Renal cortex interstitium (tissue), 11 donors: ENCODE data around the gene VPS35. TPM values are rescaled to one million over a fixed set of nuclear protein-coding genes. Genes with fewer than 3 reads are reported as not detected.
"Not testable (repeated sequence)": the region's sequence is repeated elsewhere in the genome, so short reads cannot be mapped to it uniquely, and the experiment has no call there.

Experiments used
- DNase-seq, 11 donors: peaks; one replicate each; pipeline ENCODE4 v3.0.0-alpha.2; 2013; ENCODE audit warnings: low read depth in 9 of 11, low spot score in 4 of 11; ENCODE audit errors: extremely low read depth in 1 of 11
- polyA plus RNA-seq, 3 donors: library from polyadenylated mRNA; unstranded; fragments of 120-200 nt; gene quantifications; one replicate each; pipeline ENCODE4 v1.2.1, GENCODE V29; 2013; ENCODE audit not compliant: insufficient read length in 3 of 3

VPS35 gene
- polyA plus RNA-seq, 3 donors: 143 to 177 (median 145) TPM

GRCh38 chr16:46688101-46688653, 801 bp downstream of the VPS35 start:
- peak in 4 of 11 donors; percentile 4 to 29 (median 7) for DNase-seq

- DNase-seq: no peak
These were observed 1.5 kb downstream of the VPS35 start for GRCh38 chr16:46687486-46687885.

- DNase-seq: no peak
These were observed 2.0 kb downstream of the VPS35 start for GRCh38 chr16:46686815-46687473.

DNA sequence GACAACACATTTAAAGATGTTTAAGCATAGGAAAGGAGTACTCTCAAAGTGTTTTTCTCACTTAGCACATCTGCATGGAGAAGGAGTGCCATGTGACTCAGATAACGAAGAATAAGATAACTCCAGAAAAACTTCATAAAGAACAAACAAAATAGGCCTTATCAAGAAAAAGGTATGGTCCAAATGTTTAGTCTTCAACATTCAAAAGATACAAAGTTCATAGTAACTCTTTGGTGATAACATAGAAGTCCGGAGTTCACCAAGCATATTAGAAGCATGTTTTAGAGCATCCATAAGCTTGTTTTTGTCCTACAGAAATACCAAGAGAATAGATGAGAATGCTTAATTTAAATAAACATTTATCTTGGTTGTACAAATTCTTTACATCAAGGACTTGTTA, 7.1 kb downstream of the VPS35 start:
- DNase-seq: not testable (repeated sequence)

GRCh38 chr16:46677943-46678342, 11.0 kb downstream of the VPS35 start:
- DNase-seq: not testable (repeated sequence)

GRCh38 chr16:46673320-46674013, 15.5 kb downstream of the VPS35 start:
- peak in 7 of 11 donors; percentile 17 to 42 (median 25) for DNase-seq

GRCh38 chr16:46662123-46662522, 26.9 kb downstream of the VPS35 start:
- no peak for DNase-seq

- DNase-seq: no peak
These were observed 30.1 kb downstream of the VPS35 start for GRCh38 chr16:46658925-46659324.

DNA sequence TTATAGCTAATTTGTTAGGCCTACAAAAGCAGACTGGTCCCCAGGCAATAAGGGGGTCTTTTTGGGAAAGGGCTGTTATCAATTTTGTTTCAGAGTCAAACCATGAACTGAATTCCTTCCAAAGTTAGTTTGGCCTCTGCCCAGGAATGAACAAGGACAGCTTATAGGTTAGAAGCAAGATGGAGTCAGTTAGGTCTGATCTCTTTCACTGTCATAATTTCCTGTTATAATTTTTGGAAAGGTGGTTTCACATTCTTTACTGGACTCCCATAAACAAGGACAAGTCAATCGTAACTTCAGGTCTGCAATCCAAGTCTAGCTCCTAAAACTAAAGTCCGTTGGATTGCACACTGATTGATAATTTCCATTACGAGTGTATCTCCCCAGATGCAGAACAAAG, 37.7 kb downstream of the VPS35 start:
- no peak for DNase-seq

DNA sequence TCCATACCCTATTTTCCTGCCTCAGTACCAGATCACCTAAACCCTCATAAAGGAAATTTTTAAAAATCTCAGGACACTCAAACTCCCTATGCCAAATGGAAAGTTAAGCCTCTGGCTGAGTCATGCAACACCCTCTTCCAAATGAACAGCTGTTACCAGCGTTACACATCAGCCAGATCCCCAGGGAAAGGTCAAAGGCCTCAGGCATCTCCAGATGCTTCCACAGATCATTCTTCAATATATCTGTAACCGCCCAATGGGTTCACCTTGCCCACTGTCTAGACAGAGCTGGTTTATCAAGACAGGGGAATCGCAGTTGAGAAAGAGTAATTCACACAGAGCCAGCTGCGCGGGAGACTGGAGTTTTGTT, 38.7 kb downstream of the VPS35 start:
- DNase-seq: no peak

GRCh38 chr16:46649588-46650253, 39.3 kb downstream of the VPS35 start:
- DNase-seq: no peak

DNA sequence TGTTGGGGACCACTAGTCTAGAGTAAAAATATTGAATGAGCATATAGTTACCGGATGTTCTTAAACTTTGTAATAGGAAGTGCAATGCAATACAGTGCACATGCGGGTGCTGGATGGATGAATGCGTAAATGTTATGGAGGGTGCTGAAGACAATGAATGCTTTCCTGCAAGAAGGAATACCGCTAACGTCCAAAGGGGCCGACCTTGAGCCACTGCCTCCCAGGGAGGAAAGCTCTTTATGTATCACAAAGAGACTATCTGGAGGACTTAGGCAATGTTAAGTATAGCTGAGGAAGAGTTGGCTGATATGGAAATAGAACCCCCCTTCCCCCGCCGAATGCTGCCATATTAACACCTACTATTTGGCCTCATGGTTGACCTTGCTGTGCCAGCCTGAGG, 40.3 kb downstream of the VPS35 start:
- DNase-seq: no peak

DNA sequence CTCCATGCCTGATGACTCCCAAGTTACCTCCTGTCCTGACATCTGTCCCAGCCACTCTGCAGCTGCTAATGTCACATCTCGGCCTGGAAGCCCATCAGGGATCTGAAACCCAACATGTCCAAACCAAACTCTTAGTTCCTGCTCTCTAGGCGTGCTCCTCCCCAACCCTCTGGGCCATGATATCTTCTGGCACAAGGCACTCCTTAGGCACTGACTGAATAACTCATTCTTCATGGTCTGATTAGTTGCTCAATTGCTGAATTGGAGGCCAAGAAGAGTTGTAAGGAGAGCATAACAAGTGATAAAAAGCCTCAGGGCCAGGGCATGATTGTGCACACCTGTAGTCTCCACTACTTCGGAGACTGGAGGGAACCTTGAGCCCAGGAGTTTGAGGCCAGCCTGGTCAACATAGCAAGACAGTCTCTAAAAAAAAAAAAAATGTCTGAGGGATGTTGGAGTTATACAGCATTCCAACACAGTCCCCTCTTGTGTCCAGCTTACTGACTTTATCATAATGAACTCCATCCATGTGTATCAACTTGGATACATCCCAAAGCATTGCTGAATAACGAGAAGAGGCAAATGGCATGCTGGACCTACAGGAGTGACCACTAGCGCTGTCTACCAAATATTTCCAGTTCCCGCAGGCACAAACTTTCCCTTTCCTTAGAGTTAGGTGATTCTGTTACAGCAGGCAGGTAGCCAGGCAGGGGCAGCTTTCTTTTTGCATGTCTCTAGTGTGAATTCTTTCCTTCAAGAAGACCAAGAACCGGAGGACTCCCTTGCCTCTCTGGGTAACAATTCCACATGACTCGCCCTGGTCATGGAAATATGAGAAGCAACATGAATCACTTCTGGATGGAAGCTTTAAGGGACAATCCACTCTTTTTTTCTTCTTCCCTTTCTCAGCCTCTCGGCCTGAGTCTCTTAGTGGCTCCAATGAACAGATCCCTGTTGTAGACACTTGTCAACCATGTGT, 49.7 kb downstream of the VPS35 start:
- no peak for DNase-seq

- DNase-seq: no peak
These were observed 55.9 kb downstream of the VPS35 start for GRCh38 chr16:46632778-46633733.

GRCh38 chr16:46629331-46630219, 59.4 kb downstream of the VPS35 start:
- DNase-seq: no peak

GRCh38 chr16:46627746-46628145, 61.2 kb downstream of the VPS35 start:
- no peak for DNase-seq

- not testable (repeated sequence) for DNase-seq
These were observed 62.3 kb downstream of the VPS35 start for GRCh38 chr16:46626681-46627080.
